WTC11 (cell line): ENCODE data around the gene KLHL13. TPM values are rescaled to one million over a fixed set of nuclear protein-coding genes. Genes with fewer than 3 reads are reported as not detected.

Source experiments
- ATAC-seq: fragments of 200-7000 bp; cut with Tn5 transposase; 2 replicates; pipeline ENCODE4 v1.10.0; 2021; ENCODE audit warnings: mild to moderate bottlenecking, moderate library complexity
- CTCF ChIA-PET: fragments of 300-600 bp; sonication (Branson Sonifier 250); formaldehyde crosslinking; loops from one replicate; lab custom pipeline; 2021; ENCODE audit warnings: antibody characterized with exemption; lab: Charles Lee
- POLR2A ChIA-PET: fragments of 350-600 bp; sonication (Branson Sonifier 250); formaldehyde crosslinking; loops from one replicate; lab custom pipeline; 2021; ENCODE audit warnings: antibody characterized with exemption; lab: Charles Lee
- DNase-seq: peaks from one replicate; pipeline ENCODE4 v3.0.0; 2021; ENCODE audit warnings: low spot score
- H3K27ac Mint-ChIP-seq: 2 replicates; pipeline ENCODE4 v1.8.0; 2021; ENCODE audit warnings: mixed read lengths
- H3K27me3 Mint-ChIP-seq: 2 replicates; pipeline ENCODE4 v1.8.0; 2021; ENCODE audit warnings: low read depth, mild to moderate bottlenecking, moderate library complexity, mixed read lengths
- H3K36me3 Mint-ChIP-seq: 2 replicates; pipeline ENCODE4 v1.8.0; 2021; ENCODE audit warnings: mixed read lengths
- H3K4me1 Mint-ChIP-seq: 2 replicates; pipeline ENCODE4 v1.8.0; 2022; ENCODE audit warnings: mixed read lengths
- H3K4me3 Mint-ChIP-seq: 2 replicates; pipeline ENCODE4 v1.8.0; 2021; ENCODE audit warnings: mild to moderate bottlenecking, moderate library complexity, mixed read lengths
- H3K9me3 Mint-ChIP-seq: 2 replicates; pipeline ENCODE4 v1.8.0; 2021; ENCODE audit warnings: mixed read lengths
- ARID4B ChIP-seq: sonication (generic); formaldehyde crosslinking; IDR thresholded peaks from 2 replicates; pipeline ENCODE4 v1.8.0; 2023; ENCODE audit warnings: missing genetic modification reagents, mild to moderate bottlenecking, borderline replicate concordance
- CDX4 ChIP-seq: fragments of 250-450 bp; sonication (Bioruptor Pico); IDR thresholded peaks from 2 replicates; pipeline ENCODE4 v1.9.0; 2021; ENCODE audit warnings: moderate library complexity, mild to moderate bottlenecking, inconsistent platforms, borderline replicate concordance
- CREM ChIP-seq: sonication (generic); formaldehyde crosslinking; IDR thresholded peaks from 2 replicates; pipeline ENCODE4 v1.8.1; 2022; ENCODE audit warnings: mild to moderate bottlenecking, missing genetic modification reagents, moderate library complexity
- FOXP1 ChIP-seq: sonication (generic); formaldehyde crosslinking; IDR thresholded peaks from 2 replicates; pipeline ENCODE4 v1.8.0; 2022; ENCODE audit warnings: missing genetic modification reagents, mild to moderate bottlenecking, moderate library complexity, borderline replicate concordance
- HMGA2 ChIP-seq: fragments of 250-450 bp; sonication (Bioruptor Pico); IDR thresholded peaks from 2 replicates; pipeline ENCODE4 v1.4.0; 2021; ENCODE audit warnings: mild to moderate bottlenecking, moderate library complexity
- MXD4 ChIP-seq: fragments of 250-450 bp; sonication (Bioruptor Pico); IDR thresholded peaks from 2 replicates; pipeline ENCODE4 v1.8.0; 2021; ENCODE audit warnings: mild to moderate bottlenecking, moderate library complexity, borderline replicate concordance
- NR2C2 ChIP-seq: sonication (generic); formaldehyde crosslinking; IDR thresholded peaks from 2 replicates; pipeline ENCODE4 v1.8.0; 2022; ENCODE audit warnings: mild to moderate bottlenecking, missing genetic modification reagents
- NR3C1 ChIP-seq: sonication (generic); formaldehyde crosslinking; conservative IDR thresholded peaks from 2 replicates; pipeline ENCODE4 v1.8.1; 2023; ENCODE audit warnings: low read depth, mild to moderate bottlenecking, missing genetic modification reagents
- ZNF219 ChIP-seq: sonication (generic); formaldehyde crosslinking; IDR thresholded peaks from 2 replicates; pipeline ENCODE4 v1.8.0; 2023; ENCODE audit warnings: missing genetic modification reagents, mild to moderate bottlenecking, borderline replicate concordance
- ZNF416 ChIP-seq: fragments of 250-450 bp; sonication (Bioruptor Pico); IDR thresholded peaks from 2 replicates; pipeline ENCODE4 v1.9.0; 2021; ENCODE audit warnings: mild to moderate bottlenecking, inconsistent platforms
- ZNF512 ChIP-seq: sonication (generic); formaldehyde crosslinking; IDR thresholded peaks from 2 replicates; pipeline ENCODE4 v1.8.1; 2022; ENCODE audit warnings: missing genetic modification reagents, borderline replicate concordance
- ZNF671 ChIP-seq: fragments of 250-450 bp; sonication (Bioruptor Pico); IDR thresholded peaks from 2 replicates; pipeline ENCODE4 v1.8.0; 2021; ENCODE audit warnings: mild to moderate bottlenecking
- total RNA-seq: library from RNA; stranded (reverse); gene quantifications from 3 replicates; pipeline ENCODE4 v1.2.3, GENCODE V29; 2021
- TF ChIP-seq, protein P1 (sequence below): sonication (generic); formaldehyde crosslinking; IDR thresholded peaks from 2 replicates; pipeline ENCODE4 v1.8.1; 2023; ENCODE audit warnings: mild to moderate bottlenecking, moderate library complexity, missing genetic modification reagents
- TF ChIP-seq, protein P2 (sequence below): sonication (generic); formaldehyde crosslinking; IDR thresholded peaks from 2 replicates; pipeline ENCODE4 v1.8.1; 2022; ENCODE audit warnings: mild to moderate bottlenecking, missing genetic modification reagents, moderate library complexity, borderline replicate concordance
- TF ChIP-seq, protein P3 (sequence below): sonication (generic); formaldehyde crosslinking; IDR thresholded peaks from 2 replicates; pipeline ENCODE4 v1.8.1; 2023; ENCODE audit warnings: mild to moderate bottlenecking, missing genetic modification reagents
- TF ChIP-seq, protein P4 (sequence below): sonication (generic); formaldehyde crosslinking; IDR thresholded peaks from 2 replicates; pipeline ENCODE4 v1.8.1; 2023; ENCODE audit warnings: mild to moderate bottlenecking, missing genetic modification reagents
- TF ChIP-seq, protein P5 (sequence below): sonication (generic); formaldehyde crosslinking; IDR thresholded peaks from 2 replicates; pipeline ENCODE4 v1.8.0; 2022; ENCODE audit warnings: mild to moderate bottlenecking, missing genetic modification reagents

Gene KLHL13
- total RNA-seq, 1 experiment from 2014 or later, result 7.7 TPM

DNA sequence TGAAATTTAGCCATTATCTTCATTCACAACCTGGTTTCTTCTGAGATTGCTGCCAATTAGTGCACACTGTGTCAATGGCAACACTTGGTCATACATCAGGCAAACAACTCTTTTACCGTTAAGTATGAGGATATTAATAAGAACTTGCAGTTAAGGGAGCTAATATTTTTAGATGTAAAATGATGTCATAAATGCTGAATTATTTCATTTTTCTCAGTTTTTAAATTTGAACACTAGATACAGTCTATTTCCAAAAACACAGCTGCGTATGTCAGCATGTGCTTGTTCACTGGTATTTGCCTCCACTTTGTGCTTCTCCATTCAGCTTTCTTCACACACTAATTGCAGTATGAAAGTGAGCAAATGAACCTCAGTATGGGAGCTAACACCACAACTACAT lies 1.6 kb downstream of the KLHL13 start (continued):
- TF ChIP-seq, protein P1, sequence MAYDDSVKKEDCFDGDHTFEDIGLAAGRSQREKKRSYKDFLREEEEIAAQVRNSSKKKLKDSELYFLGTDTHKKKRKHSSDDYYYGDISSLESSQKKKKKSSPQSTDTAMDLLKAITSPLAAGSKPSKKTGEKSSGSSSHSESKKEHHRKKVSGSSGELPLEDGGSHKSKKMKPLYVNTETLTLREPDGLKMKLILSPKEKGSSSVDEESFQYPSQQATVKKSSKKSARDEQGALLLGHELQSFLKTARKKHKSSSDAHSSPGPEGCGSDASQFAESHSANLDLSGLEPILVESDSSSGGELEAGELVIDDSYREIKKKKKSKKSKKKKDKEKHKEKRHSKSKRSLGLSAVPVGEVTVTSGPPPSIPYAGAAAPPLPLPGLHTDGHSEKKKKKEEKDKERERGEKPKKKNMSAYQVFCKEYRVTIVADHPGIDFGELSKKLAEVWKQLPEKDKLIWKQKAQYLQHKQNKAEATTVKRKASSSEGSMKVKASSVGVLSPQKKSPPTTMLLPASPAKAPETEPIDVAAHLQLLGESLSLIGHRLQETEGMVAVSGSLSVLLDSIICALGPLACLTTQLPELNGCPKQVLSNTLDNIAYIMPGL, result no peak
- TF ChIP-seq ARID4B (CRISPR knock-in tag), result no peak

DNA sequence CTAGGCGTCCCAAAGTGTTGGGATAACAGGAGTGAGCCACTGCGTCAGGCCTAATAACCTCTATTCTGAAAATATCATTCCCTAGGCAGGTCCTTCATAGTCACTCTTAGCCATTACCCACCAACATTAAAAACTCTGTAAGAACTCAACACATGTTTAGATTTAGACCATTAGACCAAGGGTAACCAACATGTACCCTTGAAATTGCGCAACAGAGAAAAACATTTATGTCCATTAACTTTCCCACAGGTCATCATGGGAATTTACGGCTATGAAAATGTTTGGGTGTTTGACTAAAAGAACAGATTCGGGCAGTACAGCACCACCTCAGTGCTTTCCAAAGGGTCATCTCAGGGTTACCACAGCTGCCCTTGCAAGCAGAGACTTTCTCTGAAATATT lies 7.5 kb downstream of the KLHL13 start:
- H3K9me3 Mint-ChIP-seq, result no peaks in the 10 kb centered on the region
- no peak overlapping the region for H3K4me3 Mint-ChIP-seq
- DNase-seq (no peak), ATAC-seq (no peak)
- no peaks in the 10 kb centered on the region for H3K4me1 Mint-ChIP-seq
- TF ChIP-seq NR2C2 (CRISPR knock-in tag), result no peak
- TF ChIP-seq HMGA2 (CRISPR knock-in tag), result no peak
- TF ChIP-seq NR3C1 (CRISPR knock-in tag), result no peak
- TF ChIP-seq ZNF512 (CRISPR knock-in tag), result no peak
- TF ChIP-seq, protein P1, result no peak
- TF ChIP-seq FOXP1 (CRISPR knock-in tag), result no peak
- TF ChIP-seq, protein P2, sequence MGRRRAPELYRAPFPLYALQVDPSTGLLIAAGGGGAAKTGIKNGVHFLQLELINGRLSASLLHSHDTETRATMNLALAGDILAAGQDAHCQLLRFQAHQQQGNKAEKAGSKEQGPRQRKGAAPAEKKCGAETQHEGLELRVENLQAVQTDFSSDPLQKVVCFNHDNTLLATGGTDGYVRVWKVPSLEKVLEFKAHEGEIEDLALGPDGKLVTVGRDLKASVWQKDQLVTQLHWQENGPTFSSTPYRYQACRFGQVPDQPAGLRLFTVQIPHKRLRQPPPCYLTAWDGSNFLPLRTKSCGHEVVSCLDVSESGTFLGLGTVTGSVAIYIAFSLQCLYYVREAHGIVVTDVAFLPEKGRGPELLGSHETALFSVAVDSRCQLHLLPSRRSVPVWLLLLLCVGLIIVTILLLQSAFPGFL (CRISPR knock-in tag), result no peak
- no peak for TF ChIP-seq CREM (CRISPR knock-in tag)
- TF ChIP-seq, protein P3, sequence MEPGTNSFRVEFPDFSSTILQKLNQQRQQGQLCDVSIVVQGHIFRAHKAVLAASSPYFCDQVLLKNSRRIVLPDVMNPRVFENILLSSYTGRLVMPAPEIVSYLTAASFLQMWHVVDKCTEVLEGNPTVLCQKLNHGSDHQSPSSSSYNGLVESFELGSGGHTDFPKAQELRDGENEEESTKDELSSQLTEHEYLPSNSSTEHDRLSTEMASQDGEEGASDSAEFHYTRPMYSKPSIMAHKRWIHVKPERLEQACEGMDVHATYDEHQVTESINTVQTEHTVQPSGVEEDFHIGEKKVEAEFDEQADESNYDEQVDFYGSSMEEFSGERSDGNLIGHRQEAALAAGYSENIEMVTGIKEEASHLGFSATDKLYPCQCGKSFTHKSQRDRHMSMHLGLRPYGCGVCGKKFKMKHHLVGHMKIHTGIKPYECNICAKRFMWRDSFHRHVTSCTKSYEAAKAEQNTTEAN (CRISPR knock-in tag), result no peak
- TF ChIP-seq, protein P4, sequence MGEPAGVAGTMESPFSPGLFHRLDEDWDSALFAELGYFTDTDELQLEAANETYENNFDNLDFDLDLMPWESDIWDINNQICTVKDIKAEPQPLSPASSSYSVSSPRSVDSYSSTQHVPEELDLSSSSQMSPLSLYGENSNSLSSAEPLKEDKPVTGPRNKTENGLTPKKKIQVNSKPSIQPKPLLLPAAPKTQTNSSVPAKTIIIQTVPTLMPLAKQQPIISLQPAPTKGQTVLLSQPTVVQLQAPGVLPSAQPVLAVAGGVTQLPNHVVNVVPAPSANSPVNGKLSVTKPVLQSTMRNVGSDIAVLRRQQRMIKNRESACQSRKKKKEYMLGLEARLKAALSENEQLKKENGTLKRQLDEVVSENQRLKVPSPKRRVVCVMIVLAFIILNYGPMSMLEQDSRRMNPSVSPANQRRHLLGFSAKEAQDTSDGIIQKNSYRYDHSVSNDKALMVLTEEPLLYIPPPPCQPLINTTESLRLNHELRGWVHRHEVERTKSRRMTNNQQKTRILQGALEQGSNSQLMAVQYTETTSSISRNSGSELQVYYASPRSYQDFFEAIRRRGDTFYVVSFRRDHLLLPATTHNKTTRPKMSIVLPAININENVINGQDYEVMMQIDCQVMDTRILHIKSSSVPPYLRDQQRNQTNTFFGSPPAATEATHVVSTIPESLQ (CRISPR knock-in tag), result no peak
- TF ChIP-seq ZNF219, result no peak
- no peak for TF ChIP-seq ZNF416 (CRISPR knock-in tag)
- TF ChIP-seq, protein P5, sequence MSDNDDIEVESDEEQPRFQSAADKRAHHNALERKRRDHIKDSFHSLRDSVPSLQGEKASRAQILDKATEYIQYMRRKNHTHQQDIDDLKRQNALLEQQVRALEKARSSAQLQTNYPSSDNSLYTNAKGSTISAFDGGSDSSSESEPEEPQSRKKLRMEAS (CRISPR knock-in tag), result no peak
- TF ChIP-seq MXD4 (CRISPR knock-in tag), result no peak
- TF ChIP-seq CDX4 (CRISPR knock-in tag), result no peak
- TF ChIP-seq ZNF671 (CRISPR knock-in tag), result no peak
- no peaks in the 10 kb centered on the region; the same call in 1 of the 2 replicates for H3K27me3 Mint-ChIP-seq
- no peak overlapping the region for H3K27ac Mint-ChIP-seq
- H3K36me3 Mint-ChIP-seq, result no peaks in the 10 kb centered on the region
- POLR2A ChIA-PET, result no interaction called here
- CTCF ChIA-PET, result no interaction called here
